Coronary artery (tissue), 2 donors: ENCODE results near the gene LUC7L3.

Experiments used
- DNase-seq: peaks from one replicate; pipeline ENCODE4 v3.0.0-alpha.2; 2017; ENCODE audit warnings: low spot score
- H3K27ac ChIP-seq, 2 donors: fragments of 200-600 bp; sonication (generic); one replicate each; pipeline ENCODE4 v1.5.1; 2016 to 2019
- H3K4me3 ChIP-seq: fragments of 200-600 bp; sonication (generic); 2 replicates; pipeline ENCODE4 v1.5.1; 2016; ENCODE audit warnings: mild to moderate bottlenecking, moderate library complexity
- CTCF ChIP-seq: fragments of 200-600 bp; sonication (generic); IDR thresholded peaks from one replicate; pipeline ENCODE4 v1.5.1; 2019; ENCODE audit warnings: antibody characterized with exemption

Gene LUC7L3

GRCh38 chr17:50692448-50693035 is 26.9 kb upstream of the LUC7L3 start:
- Histone ChIP-seq H3K4me3 (no peak overlapping the region), H3K27ac (no peak overlapping the region)
- no peak for DNase-seq
- TF ChIP-seq CTCF: no peak

- DNase-seq: no peak
- Histone ChIP-seq H3K27ac (no peak overlapping the region), H3K4me3 (no peak overlapping the region)
- TF ChIP-seq CTCF: no peak
Measured at GRCh38 chr17:50693036-50693682, 26.2 kb upstream of the LUC7L3 start.

DNA sequence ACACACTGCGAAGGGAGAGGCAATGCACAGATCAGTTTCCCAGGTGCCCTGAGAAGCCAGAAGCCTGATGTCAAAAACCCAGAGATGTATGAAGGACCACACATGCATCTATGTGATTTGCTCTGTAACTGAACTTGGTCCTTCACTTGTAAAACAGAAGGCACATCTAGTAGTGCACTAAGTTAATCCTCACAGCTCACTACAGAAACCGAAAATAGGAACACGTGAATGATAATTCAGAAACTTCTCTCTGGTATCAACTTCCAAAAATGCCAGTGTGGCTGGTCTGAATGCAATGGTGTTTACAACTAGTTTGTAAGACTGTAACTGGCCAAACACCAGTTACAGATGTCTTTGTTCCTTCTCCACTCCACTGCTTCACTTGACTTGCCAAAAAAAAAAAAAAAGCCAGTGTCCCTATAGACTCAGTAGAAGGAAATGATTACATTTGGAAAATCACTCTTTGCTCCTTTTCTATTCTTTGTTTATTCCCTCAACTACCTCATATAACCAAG is 23.0 kb upstream of the LUC7L3 start:
- no peak for DNase-seq
- no peak for TF ChIP-seq CTCF
- Histone ChIP-seq H3K27ac (no peak overlapping the region), H3K4me3 (no peak overlapping the region)

- no peak overlapping the region for H3K27ac ChIP-seq
- TF ChIP-seq CTCF: no peak
- no peak for DNase-seq
Measured at GRCh38 chr17:50697062-50697461, 22.3 kb upstream of the LUC7L3 start.

GRCh38 chr17:50697663-50698272 is 21.6 kb upstream of the LUC7L3 start:
- H3K4me3 ChIP-seq: no peak overlapping the region
- TF ChIP-seq CTCF: no peak
- no peak overlapping the region for H3K27ac ChIP-seq
- no peak for DNase-seq

More at GRCh38 chr17:50697062-50697461, 22.3 kb upstream of the LUC7L3 start:
- H3K4me3 ChIP-seq: no peak overlapping the region

GRCh38 chr17:50699410-50699809 is 20.0 kb upstream of the LUC7L3 start:
- Histone ChIP-seq H3K4me3 (no peak overlapping the region), H3K27ac (no peak overlapping the region)
- TF ChIP-seq CTCF: no peak
- no peak for DNase-seq

DNA sequence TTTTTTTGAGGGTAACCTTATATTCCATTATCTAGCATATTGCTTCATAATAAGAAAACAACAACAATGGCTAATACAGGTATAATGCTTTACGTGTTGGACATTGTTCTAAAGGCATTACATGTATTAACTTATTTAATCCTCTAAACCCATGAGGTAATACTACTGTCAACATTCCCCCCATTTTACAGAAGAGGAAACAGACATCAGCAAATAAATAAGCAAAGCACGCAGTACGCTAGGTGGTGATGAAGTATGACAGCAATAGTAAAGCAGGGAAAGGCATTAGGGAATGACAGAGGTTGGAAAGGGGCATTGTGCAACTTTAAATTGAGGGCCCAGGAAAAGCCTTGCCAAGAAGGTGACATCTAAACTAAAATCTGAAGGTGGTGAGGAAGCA is 16.2 kb upstream of the LUC7L3 start:
- Histone ChIP-seq H3K4me3 (no peak overlapping the region), H3K27ac (no peak overlapping the region)
- no peak for TF ChIP-seq CTCF
- no peak for DNase-seq
